Left colon (tissue), 2 donors: ENCODE results near the gene TBC1D2B. TPM values are rescaled to one million over a fixed set of nuclear protein-coding genes. Genes with fewer than 3 reads are reported as not detected.
"Not testable (repeated sequence)": the region's sequence is repeated elsewhere in the genome, so short reads cannot be mapped to it uniquely, and the experiment has no call there.

Source experiments
- ATAC-seq: fragments of 200-7000 bp; cut with Tn5 transposase; one replicate; pipeline ENCODE4 v1.9.1; 2020; ENCODE audit warnings: mild to moderate bottlenecking, moderate library complexity
- DNase-seq, 2 donors: peaks; one replicate each; pipeline ENCODE4 v3.0.0-alpha.2; 2020
- intact Hi-C, 2 donors: fragments of 100-400 bp; cut with DNase I in 1 of 2; cut with micrococcal nuclease in 1 of 2; formaldehyde crosslinking; loops; one replicate each; pipeline versions ENCODE4 v1.11.2 to v1.14.0; 2022; cut with DNase I, micrococcal nuclease
- total RNA-seq, 2 donors: library from RNA; stranded (reverse); fragmentation: NEBNext Ultra II Directional; extraction: Animal tissue kit (Norgen Biotek cat#: 25700); gene quantifications; one replicate each; pipeline ENCODE4 v1.2.1, GENCODE V29; 2021
- donor health status: DM: no; HTN: no; CAD: no.
- donor health status: DM: yes; HTN: yes; CAD: no.

Gene TBC1D2B
- total RNA-seq, 2 donors from 2014 or later: 41.3 to 63.5 TPM

DNA sequence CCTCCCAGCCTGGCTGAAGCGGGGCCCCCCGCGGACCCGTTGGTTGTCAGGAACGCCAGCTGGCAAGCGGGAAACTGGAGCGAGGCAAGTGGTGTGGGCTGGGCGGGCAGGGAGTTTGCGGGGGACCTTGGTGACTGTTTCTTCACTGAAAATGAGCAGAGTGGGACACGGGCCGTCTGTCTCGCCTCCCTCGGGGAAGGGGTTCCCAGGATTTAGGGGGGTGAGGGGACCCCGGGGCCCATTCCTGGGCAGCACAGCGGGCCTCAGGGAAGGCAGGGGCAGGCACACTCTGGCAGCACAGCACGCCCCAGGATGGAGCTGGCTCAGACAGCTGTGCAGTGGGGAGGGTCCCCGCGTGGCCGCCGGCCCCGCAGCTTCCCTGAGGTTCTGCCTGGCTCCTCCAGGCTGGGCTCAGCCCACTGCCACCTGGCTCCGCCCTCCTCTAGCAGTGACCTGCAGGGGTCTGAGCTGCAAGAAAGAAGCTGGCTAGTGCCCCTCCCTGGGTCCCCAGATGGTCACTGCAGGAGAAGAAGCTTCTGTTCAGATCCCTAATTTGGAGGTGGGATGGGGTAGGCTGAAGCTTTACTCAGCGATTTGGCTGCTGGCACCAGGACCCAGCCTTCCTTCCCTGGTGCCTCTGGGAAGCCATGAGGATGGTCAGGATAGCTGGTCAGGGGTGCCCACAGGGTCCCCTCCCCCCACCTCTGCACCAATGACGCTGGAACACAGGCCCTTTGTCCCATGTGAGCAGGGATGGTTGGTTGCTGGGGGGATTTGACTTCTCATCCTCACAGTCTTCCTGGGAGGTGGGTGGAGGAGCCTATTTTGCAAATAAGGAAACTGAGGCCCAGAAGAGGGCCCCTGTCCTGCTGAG is 90.4 kb downstream of the TBC1D2B start:
- intact Hi-C loops: loop anchor here in 1 of 2 donors (10.0 kb wide), 1 partner anchor 118 kb away; no protein-coding TSS in a partner anchor

GRCh38 chr15:77985931-77986480 is 91.5 kb downstream of the TBC1D2B start:
- intact Hi-C loops: loop anchor here in 1 of 2 donors (10.0 kb wide), 1 partner anchor 119 kb away; no protein-coding TSS in a partner anchor
- DNase-seq (no peak), ATAC-seq (no peak)

More for the DNA sequence above, 90.4 kb downstream of the TBC1D2B start:
- ATAC-seq (no peak), DNase-seq (peak in 1 of 2 donors; percentile 22)

GRCh38 chr15:77985031-77985930 is 92.2 kb downstream of the TBC1D2B start:
- DNase-seq: no peak
- intact Hi-C loops: loop anchor here in 1 of 2 donors (10.0 kb wide), 1 partner anchor 120 kb away; no protein-coding TSS in a partner anchor

GRCh38 chr15:77984446-77984861 is 93.1 kb downstream of the TBC1D2B start:
- ATAC-seq: no peak

More at GRCh38 chr15:77985031-77985930, 92.2 kb downstream of the TBC1D2B start:
- ATAC-seq: no peak

GRCh38 chr15:77983708-77984445 is 93.6 kb downstream of the TBC1D2B start:
- intact Hi-C loops: loop anchor here in 1 of 2 donors (10.0 kb wide), 1 partner anchor 121 kb away; no protein-coding TSS in a partner anchor
- ATAC-seq (peak; percentile 12), DNase-seq (no peak)

More at GRCh38 chr15:77984446-77984861, 93.1 kb downstream of the TBC1D2B start:
- DNase-seq: no peak
- intact Hi-C loops: loop anchor here in 1 of 2 donors (10.0 kb wide), 1 partner anchor 120 kb away; no protein-coding TSS in a partner anchor

GRCh38 chr15:77983091-77983707 is 94.3 kb downstream of the TBC1D2B start:
- no peak for DNase-seq
- ATAC-seq: no peak
- intact Hi-C loops: loop anchor here in 1 of 2 donors (10.0 kb wide), 1 partner anchor 122 kb away; no protein-coding TSS in a partner anchor

DNA sequence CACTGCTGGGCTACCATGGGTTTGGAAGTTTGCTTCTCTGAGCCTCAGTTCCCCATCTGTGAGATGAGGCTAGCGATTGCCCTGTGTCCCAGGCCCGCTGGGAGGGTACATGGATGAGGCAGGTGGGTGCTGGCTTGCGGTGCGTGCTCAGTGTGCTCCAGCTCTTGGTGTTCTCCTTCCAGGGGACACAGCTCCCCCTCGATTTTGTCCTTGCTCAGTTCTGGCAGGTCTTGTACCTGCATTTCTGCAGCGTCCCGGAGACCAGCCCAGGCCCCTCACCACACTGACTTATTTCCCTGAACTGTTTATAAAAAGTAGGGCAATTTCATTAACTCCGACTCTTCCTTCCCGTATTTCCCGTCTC is 95.4 kb downstream of the TBC1D2B start:
- intact Hi-C loops: loop anchor here in 1 of 2 donors (10.0 kb wide), 1 partner anchor 123 kb away; no protein-coding TSS in a partner anchor
- no peak for DNase-seq
- no peak for ATAC-seq

- DNase-seq (no peak), ATAC-seq (no peak)
- intact Hi-C loops: loop anchor here in 1 of 2 donors (10.0 kb wide), 1 partner anchor 123 kb away; no protein-coding TSS in a partner anchor
These were observed 96.0 kb downstream of the TBC1D2B start for GRCh38 chr15:77981281-77982126.

GRCh38 chr15:77980674-77981073 is 96.8 kb downstream of the TBC1D2B start:
- intact Hi-C loops: loop anchor here in 1 of 2 donors (10.0 kb wide), 1 partner anchor 124 kb away; no protein-coding TSS in a partner anchor
- not testable (repeated sequence) for DNase-seq, ATAC-seq

DNA sequence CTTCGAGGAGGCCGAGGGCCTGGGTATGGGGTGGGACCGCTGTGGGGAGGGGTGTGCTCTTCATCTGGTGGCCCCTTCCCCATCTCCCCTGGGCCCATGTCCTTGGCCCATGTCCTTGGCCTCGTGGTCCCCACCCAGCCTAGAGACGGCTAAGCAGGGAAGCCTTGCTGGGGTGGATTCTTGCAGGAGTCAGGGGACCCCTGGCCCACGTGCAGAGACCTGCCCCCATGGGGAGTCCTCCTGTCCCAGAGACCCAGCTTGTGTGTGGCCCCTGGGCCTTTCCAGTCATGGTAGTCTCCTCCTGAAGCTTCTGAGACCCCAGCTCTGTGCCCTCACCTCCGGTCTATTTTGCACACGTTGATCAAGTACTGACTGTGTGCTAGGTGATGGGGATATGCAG is 97.4 kb downstream of the TBC1D2B start:
- DNase-seq: no peak
- intact Hi-C loops: loop anchor here in 1 of 2 donors (10.0 kb wide), 1 partner anchor 125 kb away; no protein-coding TSS in a partner anchor

GRCh38 chr15:77979157-77979556 is 98.4 kb downstream of the TBC1D2B start:
- not testable (repeated sequence) for ATAC-seq, DNase-seq
- intact Hi-C loops: loop anchor here in 1 of 2 donors (10.0 kb wide), 1 partner anchor 796 kb away; no protein-coding TSS in a partner anchor

More for the DNA sequence above, 97.4 kb downstream of the TBC1D2B start:
- no peak for ATAC-seq

DNA sequence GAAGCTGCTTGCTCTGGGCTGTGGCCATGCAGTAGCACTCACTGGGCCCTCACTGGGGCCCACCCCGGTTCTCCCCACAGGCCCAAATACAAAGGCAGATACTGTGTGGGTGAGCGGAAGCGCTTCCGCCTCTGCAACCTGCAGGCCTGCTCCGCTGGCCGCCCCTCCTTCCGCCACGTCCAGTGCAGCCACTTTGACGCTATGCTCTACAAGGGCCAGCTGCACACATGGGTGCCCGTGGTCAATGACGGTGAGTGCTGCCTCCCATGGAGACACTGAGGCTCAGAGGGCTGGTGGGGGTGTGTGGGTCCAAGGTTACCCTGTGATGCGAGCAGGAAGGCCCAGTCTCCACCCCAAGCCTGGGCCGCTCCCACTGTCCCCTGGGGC is 98.8 kb downstream of the TBC1D2B start:
- not testable (repeated sequence) for ATAC-seq, DNase-seq
- intact Hi-C loops: loop anchor here in 1 of 2 donors (10.0 kb wide), 1 partner anchor 796 kb away; no protein-coding TSS in a partner anchor

- not testable (repeated sequence) for DNase-seq, ATAC-seq
- intact Hi-C loops: loop anchor here in 1 of 2 donors (10.0 kb wide), 1 partner anchor 797 kb away; no protein-coding TSS in a partner anchor
These were observed 99.4 kb downstream of the TBC1D2B start for GRCh38 chr15:77977903-77978758.

DNA sequence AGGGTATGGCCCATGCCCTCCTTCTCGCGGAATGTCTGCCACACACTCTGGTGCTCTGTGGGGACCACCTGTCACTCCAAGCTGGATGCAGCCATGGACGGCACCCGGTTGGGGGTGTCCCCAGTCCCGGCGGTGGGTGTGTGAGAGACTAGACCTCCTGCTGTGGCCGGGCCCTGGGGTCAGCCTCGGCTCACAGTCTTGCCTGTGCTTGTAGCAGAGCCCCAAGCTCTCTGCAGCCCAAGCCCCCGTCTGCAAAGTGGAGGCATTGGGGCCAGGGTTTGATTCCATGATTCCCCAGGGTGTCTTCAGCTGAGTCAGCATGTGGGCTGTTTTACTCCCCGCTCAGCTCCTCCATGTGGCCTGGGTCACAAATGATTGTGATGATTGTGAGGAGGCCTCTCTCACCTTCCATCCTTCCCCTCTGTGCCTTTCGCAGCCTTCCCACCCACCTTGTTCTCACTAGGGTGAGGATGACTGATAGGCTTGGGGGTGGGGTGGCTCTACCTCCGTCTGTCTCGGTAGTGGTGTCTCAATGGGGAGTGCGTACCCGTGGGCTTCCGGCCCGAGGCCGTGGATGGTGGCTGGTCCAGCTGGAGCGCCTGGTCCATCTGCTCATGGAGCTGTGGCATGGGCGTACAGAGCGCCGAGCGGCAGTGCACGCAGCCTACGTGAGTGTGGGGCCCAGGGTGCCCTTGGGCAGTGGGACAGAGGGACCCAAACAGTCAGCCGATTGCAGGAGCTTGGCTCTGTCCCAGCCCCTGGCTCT is 100.6 kb downstream of the TBC1D2B start:
- intact Hi-C loops: loop anchor here in 1 of 2 donors (10.0 kb wide), 1 partner anchor 798 kb away; no protein-coding TSS in a partner anchor
- ATAC-seq, DNase-seq: not testable (repeated sequence)
